GM23338 (cell line): Measurements from ENCODE around the gene CCNG1. TPM values are rescaled to one million over a fixed set of nuclear protein-coding genes. Genes with fewer than 3 reads are reported as not detected.

Source experiments
- ATAC-seq: fragments of 200-7000 bp; cut with Tn5 transposase; 3 replicates; pipeline ENCODE4 v1.9.1; 2020
- DNase-seq: peaks from one replicate; pipeline ENCODE4 v3.0.0-alpha.2; 2015; ENCODE audit warnings: low spot score
- H2AFZ ChIP-seq: fragments of 200-600 bp; sonication (generic); 2 replicates; pipeline ENCODE4 v1.8.0; 2016; ENCODE audit warnings: antibody characterized with exemption, mild to moderate bottlenecking, moderate library complexity
- H3F3A ChIP-seq: fragments of 200-600 bp; sonication (generic); replicated peaks from 2 replicates; pipeline ENCODE4 v1.8.0; 2017; ENCODE audit warnings: antibody characterized with exemption, mixed run types, low read depth
- H3K27ac ChIP-seq: fragments of 200-600 bp; sonication (generic); 2 replicates; pipeline ENCODE4 v1.6.1; 2016; ENCODE audit warnings: low read depth
- H3K27me3 ChIP-seq: fragments of 200-600 bp; sonication (generic); 2 replicates; pipeline ENCODE4 v1.8.0; 2016; ENCODE audit warnings: mild to moderate bottlenecking, mixed run types, moderate library complexity; ENCODE audit not compliant: insufficient read depth
- H3K36me3 ChIP-seq: fragments of 200-600 bp; sonication (generic); 2 replicates; pipeline ENCODE4 v1.8.0; 2016; ENCODE audit warnings: mild to moderate bottlenecking; ENCODE audit not compliant: insufficient read depth
- H3K4me1 ChIP-seq: fragments of 200-600 bp; sonication (generic); 2 replicates; pipeline ENCODE4 v1.8.0; 2016; ENCODE audit warnings: mild to moderate bottlenecking, moderate library complexity; ENCODE audit not compliant: insufficient read depth
- H3K4me2 ChIP-seq: fragments of 200-600 bp; sonication (generic); 2 replicates; pipeline ENCODE4 v1.7.1; 2017; ENCODE audit warnings: mixed run types
- H3K4me3 ChIP-seq: fragments of 200-600 bp; sonication (generic); 2 replicates; pipeline ENCODE4 v1.6.1; 2016; ENCODE audit warnings: mixed run types
- H3K79me2 ChIP-seq: fragments of 200-600 bp; sonication (generic); replicated peaks from 2 replicates; pipeline ENCODE4 v1.8.0; 2017; ENCODE audit warnings: mild to moderate bottlenecking; ENCODE audit not compliant: insufficient read depth
- H3K9me2 ChIP-seq: fragments of 200-600 bp; sonication (generic); 2 replicates; pipeline ENCODE4 v1.8.0; 2017; ENCODE audit not compliant: insufficient read depth
- H4K20me1 ChIP-seq: fragments of 200-600 bp; sonication (generic); replicated peaks from 2 replicates; pipeline ENCODE4 v1.8.0; 2017; ENCODE audit warnings: mild to moderate bottlenecking; ENCODE audit not compliant: insufficient read depth
- H3K27ac Mint-ChIP-seq: 2 replicates; pipeline ENCODE4 v1.8.0; 2020; ENCODE audit warnings: inconsistent platforms, mild to moderate bottlenecking, moderate library complexity, mixed read lengths
- H3K27me3 Mint-ChIP-seq: 3 replicates; pipeline ENCODE4 v1.8.0; 2022; ENCODE audit warnings: low read depth, mild to moderate bottlenecking, moderate library complexity, mixed read lengths, inconsistent platforms; ENCODE audit not compliant: insufficient read depth, poor library complexity
- H3K36me3 Mint-ChIP-seq: 3 replicates; pipeline ENCODE4 v1.8.0; 2021; ENCODE audit warnings: low read depth, mild to moderate bottlenecking, inconsistent platforms, moderate library complexity, mixed read lengths
- H3K4me1 Mint-ChIP-seq: 3 replicates; pipeline ENCODE4 v1.8.0; 2020; ENCODE audit warnings: mild to moderate bottlenecking, inconsistent platforms, mixed read lengths
- H3K4me3 Mint-ChIP-seq: 3 replicates; pipeline ENCODE4 v1.8.0; 2021; ENCODE audit warnings: moderate library complexity, mild to moderate bottlenecking, inconsistent platforms, mixed read lengths
- H3K9me3 Mint-ChIP-seq: 3 replicates; pipeline ENCODE4 v1.8.0; 2020; ENCODE audit warnings: moderate library complexity, mild to moderate bottlenecking, inconsistent platforms, mixed read lengths
- NANOG ChIP-seq: IDR thresholded peaks from 2 replicates; pipeline ENCODE4 v1.6.1; 2016; ENCODE audit warnings: antibody characterized with exemption, borderline replicate concordance
- STAT1 ChIP-seq: IDR thresholded peaks from one replicate; pipeline ENCODE4 v1.6.1; 2016; ENCODE audit warnings: antibody characterized with exemption; ENCODE audit not compliant: unreplicated experiment
- ZNF331 ChIP-seq: fragments of 250-450 bp; sonication (Bioruptor Pico); IDR thresholded peaks from 2 replicates; pipeline ENCODE4 v1.5.0; 2020; ENCODE audit warnings: low read depth, mild to moderate bottlenecking, moderate library complexity
- polyA plus RNA-seq: library from polyadenylated mRNA; unstranded; fragments of >200 nt; fragmentation: Nextera tagmentation; extraction: Ambion mirVana; gene quantifications from 2 replicates; pipeline ENCODE4 v1.2.1, GENCODE V29; 2016
- total RNA-seq: library from RNA; depleted of rRNA; stranded (reverse); fragments of >200 nt; shearing (Covaris generic); gene quantifications from 2 replicates; pipeline ENCODE4 v1.2.3, GENCODE V29; 2014
- TF ChIP-seq, protein P1 (sequence below): IDR thresholded peaks from one replicate; pipeline ENCODE4 v1.6.1; 2018; ENCODE audit warnings: antibody characterized with exemption; ENCODE audit not compliant: unreplicated experiment
- TF ChIP-seq, protein P2 (sequence below): IDR thresholded peaks from 2 replicates; pipeline ENCODE4 v1.6.1; 2016; ENCODE audit warnings: antibody characterized with exemption
- TF ChIP-seq, protein P3 (sequence below): fragments of 250-450 bp; sonication (Bioruptor Pico); IDR thresholded peaks from 2 replicates; pipeline ENCODE4 v1.5.0; 2020; ENCODE audit warnings: mild to moderate bottlenecking, moderate library complexity
- TF ChIP-seq, protein P4 (sequence below), 2 experiments: fragments of 200-600 bp in 1 of 2; sonication (generic) in 1 of 2; conservative IDR thresholded peaks; 2 replicates each; pipeline versions ENCODE4 v1.5.1 to v1.6.1; 2016 to 2017; ENCODE audit warnings: antibody characterized with exemption in 2 of 2, low read depth in 2 of 2, mild to moderate bottlenecking in 2 of 2, moderate library complexity in 1 of 2

CCNG1 gene
- total and polyA plus RNA-seq, 2 experiments from 2014 or later = 431 to 496 TPM

DNA sequence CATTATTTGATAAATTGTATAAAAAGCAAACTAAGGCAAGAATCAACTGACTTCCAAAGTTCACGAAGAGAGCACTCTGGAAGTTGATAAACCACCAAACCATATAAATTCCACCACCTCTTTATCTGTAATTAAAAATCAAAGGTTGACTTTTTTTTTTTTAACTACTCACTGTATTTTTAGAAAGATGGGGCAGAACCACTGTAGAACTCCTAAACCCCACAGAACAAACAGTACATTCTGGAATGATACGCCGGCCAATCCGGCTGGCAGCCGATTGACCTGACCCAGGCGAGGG lies 435 bp upstream of the CCNG1 start (continued):
- TF ChIP-seq, protein P1, sequence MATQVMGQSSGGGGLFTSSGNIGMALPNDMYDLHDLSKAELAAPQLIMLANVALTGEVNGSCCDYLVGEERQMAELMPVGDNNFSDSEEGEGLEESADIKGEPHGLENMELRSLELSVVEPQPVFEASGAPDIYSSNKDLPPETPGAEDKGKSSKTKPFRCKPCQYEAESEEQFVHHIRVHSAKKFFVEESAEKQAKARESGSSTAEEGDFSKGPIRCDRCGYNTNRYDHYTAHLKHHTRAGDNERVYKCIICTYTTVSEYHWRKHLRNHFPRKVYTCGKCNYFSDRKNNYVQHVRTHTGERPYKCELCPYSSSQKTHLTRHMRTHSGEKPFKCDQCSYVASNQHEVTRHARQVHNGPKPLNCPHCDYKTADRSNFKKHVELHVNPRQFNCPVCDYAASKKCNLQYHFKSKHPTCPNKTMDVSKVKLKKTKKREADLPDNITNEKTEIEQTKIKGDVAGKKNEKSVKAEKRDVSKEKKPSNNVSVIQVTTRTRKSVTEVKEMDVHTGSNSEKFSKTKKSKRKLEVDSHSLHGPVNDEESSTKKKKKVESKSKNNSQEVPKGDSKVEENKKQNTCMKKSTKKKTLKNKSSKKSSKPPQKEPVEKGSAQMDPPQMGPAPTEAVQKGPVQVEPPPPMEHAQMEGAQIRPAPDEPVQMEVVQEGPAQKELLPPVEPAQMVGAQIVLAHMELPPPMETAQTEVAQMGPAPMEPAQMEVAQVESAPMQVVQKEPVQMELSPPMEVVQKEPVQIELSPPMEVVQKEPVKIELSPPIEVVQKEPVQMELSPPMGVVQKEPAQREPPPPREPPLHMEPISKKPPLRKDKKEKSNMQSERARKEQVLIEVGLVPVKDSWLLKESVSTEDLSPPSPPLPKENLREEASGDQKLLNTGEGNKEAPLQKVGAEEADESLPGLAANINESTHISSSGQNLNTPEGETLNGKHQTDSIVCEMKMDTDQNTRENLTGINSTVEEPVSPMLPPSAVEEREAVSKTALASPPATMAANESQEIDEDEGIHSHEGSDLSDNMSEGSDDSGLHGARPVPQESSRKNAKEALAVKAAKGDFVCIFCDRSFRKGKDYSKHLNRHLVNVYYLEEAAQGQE = no peak
- TF ChIP-seq, protein P2, sequence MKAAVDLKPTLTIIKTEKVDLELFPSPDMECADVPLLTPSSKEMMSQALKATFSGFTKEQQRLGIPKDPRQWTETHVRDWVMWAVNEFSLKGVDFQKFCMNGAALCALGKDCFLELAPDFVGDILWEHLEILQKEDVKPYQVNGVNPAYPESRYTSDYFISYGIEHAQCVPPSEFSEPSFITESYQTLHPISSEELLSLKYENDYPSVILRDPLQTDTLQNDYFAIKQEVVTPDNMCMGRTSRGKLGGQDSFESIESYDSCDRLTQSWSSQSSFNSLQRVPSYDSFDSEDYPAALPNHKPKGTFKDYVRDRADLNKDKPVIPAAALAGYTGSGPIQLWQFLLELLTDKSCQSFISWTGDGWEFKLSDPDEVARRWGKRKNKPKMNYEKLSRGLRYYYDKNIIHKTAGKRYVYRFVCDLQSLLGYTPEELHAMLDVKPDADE = no peak
- no peak for TF ChIP-seq STAT1

DNA sequence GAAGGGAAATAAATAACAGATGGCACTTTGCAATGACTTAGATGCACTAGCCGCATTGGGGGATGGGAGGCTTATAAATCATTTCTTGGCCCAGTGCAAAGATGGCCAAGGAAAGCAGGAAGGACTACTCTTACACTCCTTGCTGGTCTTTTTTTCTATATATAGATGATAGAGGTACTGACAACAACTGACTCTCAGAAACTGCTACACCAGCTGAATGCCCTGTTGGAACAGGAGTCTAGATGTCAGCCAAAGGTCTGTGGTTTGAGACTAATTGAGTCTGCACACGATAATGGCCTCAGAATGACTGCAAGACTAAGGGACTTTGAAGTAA lies 1.7 kb downstream of the CCNG1 start:
- Mint-ChIP-seq H3K36me3 (peaks cover 61% of the 10 kb centered on the region), H3K27ac (peak overlapping the region; percentile 96)

More for the DNA sequence above, 1.7 kb downstream of the CCNG1 start:
- no peak for ATAC-seq
- peaks cover 3% of the 10 kb centered on the region for H3K27me3 Mint-ChIP-seq
- peak overlapping the region; percentile 91 for H3K4me3 ChIP-seq
- no peak for TF ChIP-seq NANOG
- TF ChIP-seq, protein P3, sequence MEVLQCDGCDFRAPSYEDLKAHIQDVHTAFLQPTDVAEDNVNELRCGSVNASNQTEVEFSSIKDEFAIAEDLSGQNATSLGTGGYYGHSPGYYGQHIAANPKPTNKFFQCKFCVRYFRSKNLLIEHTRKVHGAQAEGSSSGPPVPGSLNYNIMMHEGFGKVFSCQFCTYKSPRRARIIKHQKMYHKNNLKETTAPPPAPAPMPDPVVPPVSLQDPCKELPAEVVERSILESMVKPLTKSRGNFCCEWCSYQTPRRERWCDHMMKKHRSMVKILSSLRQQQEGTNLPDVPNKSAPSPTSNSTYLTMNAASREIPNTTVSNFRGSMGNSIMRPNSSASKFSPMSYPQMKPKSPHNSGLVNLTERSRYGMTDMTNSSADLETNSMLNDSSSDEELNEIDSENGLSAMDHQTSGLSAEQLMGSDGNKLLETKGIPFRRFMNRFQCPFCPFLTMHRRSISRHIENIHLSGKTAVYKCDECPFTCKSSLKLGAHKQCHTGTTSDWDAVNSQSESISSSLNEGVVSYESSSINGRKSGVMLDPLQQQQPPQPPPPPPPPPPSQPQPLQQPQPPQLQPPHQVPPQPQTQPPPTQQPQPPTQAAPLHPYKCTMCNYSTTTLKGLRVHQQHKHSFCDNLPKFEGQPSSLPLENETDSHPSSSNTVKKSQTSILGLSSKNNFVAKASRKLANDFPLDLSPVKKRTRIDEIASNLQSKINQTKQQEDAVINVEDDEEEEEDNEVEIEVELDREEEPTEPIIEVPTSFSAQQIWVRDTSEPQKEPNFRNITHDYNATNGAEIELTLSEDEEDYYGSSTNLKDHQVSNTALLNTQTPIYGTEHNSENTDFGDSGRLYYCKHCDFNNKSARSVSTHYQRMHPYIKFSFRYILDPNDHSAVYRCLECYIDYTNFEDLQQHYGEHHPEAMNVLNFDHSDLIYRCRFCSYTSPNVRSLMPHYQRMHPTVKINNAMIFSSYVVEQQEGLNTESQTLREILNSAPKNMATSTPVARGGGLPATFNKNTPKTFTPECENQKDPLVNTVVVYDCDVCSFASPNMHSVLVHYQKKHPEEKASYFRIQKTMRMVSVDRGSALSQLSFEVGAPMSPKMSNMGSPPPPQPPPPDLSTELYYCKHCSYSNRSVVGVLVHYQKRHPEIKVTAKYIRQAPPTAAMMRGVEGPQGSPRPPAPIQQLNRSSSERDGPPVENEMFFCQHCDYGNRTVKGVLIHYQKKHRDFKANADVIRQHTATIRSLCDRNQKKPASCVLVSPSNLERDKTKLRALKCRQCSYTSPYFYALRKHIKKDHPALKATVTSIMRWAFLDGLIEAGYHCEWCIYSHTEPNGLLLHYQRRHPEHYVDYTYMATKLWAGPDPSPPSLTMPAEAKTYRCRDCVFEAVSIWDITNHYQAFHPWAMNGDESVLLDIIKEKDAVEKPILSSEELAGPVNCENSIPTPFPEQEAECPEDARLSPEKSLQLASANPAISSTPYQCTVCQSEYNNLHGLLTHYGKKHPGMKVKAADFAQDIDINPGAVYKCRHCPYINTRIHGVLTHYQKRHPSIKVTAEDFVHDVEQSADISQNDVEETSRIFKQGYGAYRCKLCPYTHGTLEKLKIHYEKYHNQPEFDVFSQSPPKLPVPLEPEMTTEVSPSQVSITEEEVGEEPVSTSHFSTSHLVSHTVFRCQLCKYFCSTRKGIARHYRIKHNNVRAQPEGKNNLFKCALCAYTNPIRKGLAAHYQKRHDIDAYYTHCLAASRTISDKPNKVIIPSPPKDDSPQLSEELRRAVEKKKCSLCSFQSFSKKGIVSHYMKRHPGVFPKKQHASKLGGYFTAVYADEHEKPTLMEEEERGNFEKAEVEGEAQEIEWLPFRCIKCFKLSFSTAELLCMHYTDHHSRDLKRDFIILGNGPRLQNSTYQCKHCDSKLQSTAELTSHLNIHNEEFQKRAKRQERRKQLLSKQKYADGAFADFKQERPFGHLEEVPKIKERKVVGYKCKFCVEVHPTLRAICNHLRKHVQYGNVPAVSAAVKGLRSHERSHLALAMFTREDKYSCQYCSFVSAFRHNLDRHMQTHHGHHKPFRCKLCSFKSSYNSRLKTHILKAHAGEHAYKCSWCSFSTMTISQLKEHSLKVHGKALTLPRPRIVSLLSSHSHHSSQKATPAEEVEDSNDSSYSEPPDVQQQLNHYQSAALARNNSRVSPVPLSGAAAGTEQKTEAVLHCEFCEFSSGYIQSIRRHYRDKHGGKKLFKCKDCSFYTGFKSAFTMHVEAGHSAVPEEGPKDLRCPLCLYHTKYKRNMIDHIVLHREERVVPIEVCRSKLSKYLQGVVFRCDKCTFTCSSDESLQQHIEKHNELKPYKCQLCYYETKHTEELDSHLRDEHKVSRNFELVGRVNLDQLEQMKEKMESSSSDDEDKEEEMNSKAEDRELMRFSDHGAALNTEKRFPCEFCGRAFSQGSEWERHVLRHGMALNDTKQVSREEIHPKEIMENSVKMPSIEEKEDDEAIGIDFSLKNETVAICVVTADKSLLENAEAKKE = no peak
- TF ChIP-seq, protein P2 = no peak
- TF ChIP-seq, protein P4, sequence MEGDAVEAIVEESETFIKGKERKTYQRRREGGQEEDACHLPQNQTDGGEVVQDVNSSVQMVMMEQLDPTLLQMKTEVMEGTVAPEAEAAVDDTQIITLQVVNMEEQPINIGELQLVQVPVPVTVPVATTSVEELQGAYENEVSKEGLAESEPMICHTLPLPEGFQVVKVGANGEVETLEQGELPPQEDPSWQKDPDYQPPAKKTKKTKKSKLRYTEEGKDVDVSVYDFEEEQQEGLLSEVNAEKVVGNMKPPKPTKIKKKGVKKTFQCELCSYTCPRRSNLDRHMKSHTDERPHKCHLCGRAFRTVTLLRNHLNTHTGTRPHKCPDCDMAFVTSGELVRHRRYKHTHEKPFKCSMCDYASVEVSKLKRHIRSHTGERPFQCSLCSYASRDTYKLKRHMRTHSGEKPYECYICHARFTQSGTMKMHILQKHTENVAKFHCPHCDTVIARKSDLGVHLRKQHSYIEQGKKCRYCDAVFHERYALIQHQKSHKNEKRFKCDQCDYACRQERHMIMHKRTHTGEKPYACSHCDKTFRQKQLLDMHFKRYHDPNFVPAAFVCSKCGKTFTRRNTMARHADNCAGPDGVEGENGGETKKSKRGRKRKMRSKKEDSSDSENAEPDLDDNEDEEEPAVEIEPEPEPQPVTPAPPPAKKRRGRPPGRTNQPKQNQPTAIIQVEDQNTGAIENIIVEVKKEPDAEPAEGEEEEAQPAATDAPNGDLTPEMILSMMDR (conservative IDR thresholded peaks at IDR 0.05; ENCODE audit: low read depth in 2 of 2) = no peak
- no peak for TF ChIP-seq ZNF331 (CRISPR knock-in tag)
- no peak overlapping the region for H2AFZ ChIP-seq
- no peak overlapping the region for H3K27ac ChIP-seq
- no peaks in the 10 kb centered on the region for H3K9me3 Mint-ChIP-seq
- no peaks in the 10 kb centered on the region for H3K9me2 ChIP-seq
- peak overlapping the region; percentile 98 for H3K4me3 Mint-ChIP-seq
- peaks cover 52% of the 10 kb centered on the region for H3K79me2 ChIP-seq
- peaks cover 18% of the 10 kb centered on the region for H3K4me1 ChIP-seq
- no peaks in the 10 kb centered on the region for H3K27me3 ChIP-seq
- H3K36me3 ChIP-seq = peaks cover 51% of the 10 kb centered on the region
- H4K20me1 ChIP-seq = peaks cover 35% of the 10 kb centered on the region
- DNase-seq = no peak
- H3F3A ChIP-seq = no peaks in the 10 kb centered on the region
- H3K4me2 ChIP-seq = peak overlapping the region; percentile 96
- H3K4me1 Mint-ChIP-seq = peaks cover 25% of the 10 kb centered on the region; the same call in 2 of the 3 replicates
